K562 (cell line): ENCODE data around the gene UBASH3B. TPM values are rescaled to one million over a fixed set of nuclear protein-coding genes. Genes with fewer than 3 reads are reported as not detected.

Experiments used
- ATAC-seq: fragments of 200-7000 bp; cut with Tn5 transposase; 3 replicates; pipeline ENCODE4 v1.9.1; 2020; ENCODE audit warnings: moderate library complexity
- BruUV-seq: library from RNA; stranded (reverse); fragments of 400-500 nt; replicated peaks from 2 replicates; lab custom pipeline; 2021; lab: Mats Ljungman, UMichigan
- CTCF ChIA-PET: fragments of 300-600 bp; formaldehyde crosslinking; extraction: SDS; loops from one replicate; lab custom pipeline; 2021; ENCODE audit warnings: low intra/inter-chr PET ratio; lab: Yijun Ruan, JAX
- POLR2A ChIA-PET: fragments of 300-600, 350-650 bp; sonication (Branson Sonifier 250); formaldehyde crosslinking; extraction: SDS; loops from one replicate; lab custom pipeline; 2021; ENCODE audit warnings: antibody characterized with exemption, inconsistent platforms; lab: Yijun Ruan, JAX
- DNase-seq, 4 experiments: peaks; one replicate each; pipeline versions ENCODE4 v3.0.0 to v3.0.0-alpha.2; 2011 to 2018; ENCODE audit warnings: low spot score in 3 of 4, mixed read lengths in 3 of 4; ENCODE audit errors: extremely low read depth in 1 of 4
- FAIRE-seq: peaks from 2 replicates; lab custom pipeline; 2011; peaks lifted over from hg19 to GRCh38; lab: Jason Lieb, UNC
- H2AFZ ChIP-seq: 2 replicates; pipeline ENCODE4 v1.6.0; 2011; ENCODE audit warnings: low read depth, low read length, control low read depth, inconsistent platforms
- H3K27ac ChIP-seq: fragments of 200-600 bp; 3 replicates; pipeline ENCODE4 v1.8.0; 2011; ENCODE audit warnings: low read depth, mild to moderate bottlenecking, control low read depth, inconsistent platforms, low read length, moderate library complexity, mixed read lengths; ENCODE audit errors: extremely low read depth
- H3K27me3 ChIP-seq, 2 experiments: fragments of 300-600 bp in 1 of 2; 2 replicates in 1 of 2; 3 replicates in 1 of 2; pipeline versions ENCODE4 v1.6.0 to v1.8.0; 2011; ENCODE audit warnings: inconsistent platforms in 2 of 2, low read length in 2 of 2, mild to moderate bottlenecking in 1 of 2, mixed read lengths in 1 of 2, moderate library complexity in 1 of 2; ENCODE audit not compliant: control insufficient read depth in 2 of 2, insufficient read depth in 2 of 2
- H3K36me3 ChIP-seq: fragments of 300-600 bp; 3 replicates; pipeline ENCODE4 v1.8.0; 2011; ENCODE audit warnings: mild to moderate bottlenecking, low read length, inconsistent platforms; ENCODE audit not compliant: control insufficient read depth, insufficient read depth
- H3K4me1 ChIP-seq, 2 experiments: fragments of 200-600 bp in 1 of 2; replicated peaks in 1 of 2; 2 replicates in 1 of 2; 3 replicates in 1 of 2; pipeline versions ENCODE4 v1.5.1 to v1.8.0; 2011; ENCODE audit warnings: inconsistent platforms in 2 of 2, low read length in 2 of 2, mild to moderate bottlenecking in 1 of 2, mixed read lengths in 1 of 2, moderate library complexity in 1 of 2; ENCODE audit not compliant: control insufficient read depth in 2 of 2, insufficient read depth in 2 of 2
- H3K4me2 ChIP-seq: 2 replicates; pipeline ENCODE4 v1.6.1; 2011; ENCODE audit warnings: low read length, control low read depth, inconsistent platforms, mixed read lengths; ENCODE audit not compliant: insufficient read depth
- H3K4me3 ChIP-seq: fragments of 200-600 bp; sonication (generic), shearing (Covaris generic); 2 replicates; pipeline ENCODE4 v1.5.1; 2016; ENCODE audit warnings: control low read depth, inconsistent platforms
- H3K79me2 ChIP-seq: fragments of 200-600 bp; 3 replicates; pipeline ENCODE4 v1.8.0; 2011; ENCODE audit warnings: low read length, inconsistent platforms; ENCODE audit not compliant: control insufficient read depth, insufficient read depth
- H3K9ac ChIP-seq, 2 experiments: 2 replicates each; pipeline versions ENCODE4 v1.6.0 to v1.6.1; 2011; ENCODE audit warnings: low read depth in 2 of 2, low read length in 2 of 2, control low read depth in 1 of 2, inconsistent platforms in 1 of 2, mild to moderate bottlenecking in 1 of 2, mixed read lengths in 1 of 2; ENCODE audit not compliant: insufficient read depth in 1 of 2
- H3K9me1 ChIP-seq: one replicate; pipeline ENCODE4 v1.6.0; 2011; ENCODE audit warnings: inconsistent platforms, mild to moderate bottlenecking, low read length, moderate library complexity; ENCODE audit not compliant: control insufficient read depth, insufficient read depth
- H3K9me3 ChIP-seq: replicated peaks from 2 replicates; pipeline ENCODE4 v1.5.1; 2011; ENCODE audit warnings: low read depth, low read length, inconsistent platforms; ENCODE audit not compliant: control insufficient read depth, insufficient read depth
- H4K20me1 ChIP-seq: replicated peaks from 2 replicates; pipeline ENCODE4 v1.6.1; 2011; ENCODE audit warnings: low read length, inconsistent platforms, mixed read lengths; ENCODE audit not compliant: control insufficient read depth, insufficient read depth
- ZNF592 ChIP-seq: fragments of 450-650 bp; IDR thresholded peaks from 2 replicates; pipeline ENCODE4 v1.6.1; 2017; ENCODE audit warnings: antibody characterized with exemption, mild to moderate bottlenecking
- ZNF766 ChIP-seq: fragments of 200-800 bp; sonication (Bioruptor generic); conservative IDR thresholded peaks from 2 replicates; pipeline ENCODE4 v1.6.1; 2016; ENCODE audit warnings: missing genetic modification characterization, missing compliant biosample characterization
- WGBS: fragments of 100-300 bp; shearing (Covaris generic); methylation state at CpG from one replicate; pipeline ENCODE4 v1.1.6; 2016; ENCODE audit warnings: low coverage, mixed read lengths; ENCODE audit not compliant: insufficient coverage; ENCODE audit errors: missing lambda C conversion rate; 5-methylcytosine and 5-hydroxymethylcytosine counted together
- in situ Hi-C: fragments of 300-500 bp; cut with MboI; formaldehyde crosslinking; loops from 4 replicates; pipeline ENCODE4 v1.15.0; 2018; ENCODE audit warnings: inconsistent platforms, mixed read lengths
- intact Hi-C: fragments of 100-400 bp; cut with micrococcal nuclease; formaldehyde crosslinking; loops from 2 replicates; pipeline ENCODE4 v1.14.2; 2022
- polyA plus RNA-seq, 8 experiments: library from polyadenylated mRNA; depleted of rRNA in 4 of 8; stranded (reverse) in 5 of 8; unstranded in 3 of 8; fragments of >200 nt; fragmentation: Nextera tagmentation in 2 of 8; fragmentation: Illumina TruSeq in 1 of 8; extraction: Ambion mirVana in 2 of 8; extraction: Trizol in 1 of 8; gene quantifications; 2 replicates each; pipeline versions ENCODE4 v1.2.1 to v1.2.3, GENCODE V29; 2011 to 2014; ENCODE audit warnings: inconsistent platforms in 1 of 8, missing spikeins in 1 of 8
- total RNA-seq, 7 experiments: library from RNA; depleted of rRNA in 6 of 7; stranded (reverse); fragments of >200 nt in 6 of 7; fragmentation: Illumina TruSeq in 2 of 7; extraction: Trizol in 2 of 7; gene quantifications; 2 replicates each; pipeline versions ENCODE4 v1.2.1 to v1.2.3, GENCODE V29; 2011 to 2021; ENCODE audit warnings: low replicate concordance in 1 of 7

Gene UBASH3B
- total and polyA plus RNA-seq, 9 of the 15 experiments (the other 6 are each of a cell fraction or from before 2014, with no cell fraction given) = 0.01 to 0.31 (median 0.08) TPM; not detected in 2

- H2AFZ ChIP-seq = no peak overlapping the region
- POLR2A ChIA-PET = interaction anchor here (0.5 kb wide), 1 partner anchor 308 kb away, joined by 3 read pairs; no protein-coding TSS in a partner anchor
- CTCF ChIA-PET = no interaction called here
- in situ Hi-C loops (no loop called here), intact Hi-C loops (no loop called here)
- H3K4me1 ChIP-seq = no peaks in the 10 kb centered on the region; a peak in 2 of 5 replicates
- no peak overlapping the region for H3K4me2 ChIP-seq
- DNase-seq (no peak), ATAC-seq (no peak), FAIRE-seq (no peak)
- TF ChIP-seq ZNF766 = no peak
- TF ChIP-seq ZNF592 = no peak
- no peak overlapping the region for H3K27ac ChIP-seq
- H3K4me3 ChIP-seq = no peak overlapping the region
- no peaks in the 10 kb centered on the region for H3K9me1 ChIP-seq
- WGBS = 0% methylated on average over 13 of the region's 13 CpGs
- no peaks in the 10 kb centered on the region for H3K9me3 ChIP-seq
- H3K27me3 ChIP-seq = peaks cover 0 to 27% of the 10 kb centered on the region in 2 experiments; a peak in 2 of 5 replicates
- H3K79me2 ChIP-seq = no peaks in the 10 kb centered on the region
- no peaks in the 10 kb centered on the region for H3K36me3 ChIP-seq
- H4K20me1 ChIP-seq = 0 out of 2 replicates have a peak, but pooled peaks cover 3% of the 10 kb centered on the region
- no TSS peak for BruUV-seq
- no peak overlapping the region for H3K9ac ChIP-seq
Observed at GRCh38 chr11:122695076-122695615, 39.6 kb downstream of the UBASH3B start.
